ENCODE data around the gene MYCN.

Gene MYCN

GRCh38 chr2:15964936-15965563, 24.7 kb downstream of the MYCN start:
- no peak for DNase-seq (ENCODE audit: low read depth, low spot score)
- Histone ChIP-seq H3K36me3 (ENCODE audit: insufficient read depth, insufficient read length, low read length) (no peaks in the 10 kb centered on the region), H3K9ac (ENCODE audit: insufficient read length, low read depth) (no peak overlapping the region), H3K4me3 (ENCODE audit: insufficient read length, low read depth) (no peak overlapping the region), H3K27me3 (ENCODE audit: insufficient read depth, insufficient read length) (no peaks in the 10 kb centered on the region), H3K9me3 (ENCODE audit: insufficient read depth, low read length) (no peaks in the 10 kb centered on the region), H3K4me1 (ENCODE audit: insufficient read depth, insufficient read length) (peaks cover 5% of the 10 kb centered on the region)
- TF ChIP-seq ZNF274 (IDR thresholded peaks at IDR 0.05; ENCODE audit: low read depth, low read length), result no peak

- no peak for DNase-seq (ENCODE audit: low read depth, low spot score)
- TF ChIP-seq YY1 (IDR thresholded peaks at IDR 0.05; ENCODE audit: insufficient read depth, insufficient read length) (no peak), SUZ12 (IDR thresholded peaks at IDR 0.05; ENCODE audit: extremely low read depth, insufficient read depth, insufficient read length) (no peak), ZNF274 (IDR thresholded peaks at IDR 0.05; ENCODE audit: low read depth, low read length) (no peak)
- H3K9ac ChIP-seq (ENCODE audit: insufficient read length, low read depth), result no peak overlapping the region
- no peaks in the 10 kb centered on the region for H3K27me3 ChIP-seq (ENCODE audit: insufficient read depth, insufficient read length)
- H3K9me3 ChIP-seq (ENCODE audit: insufficient read depth, low read length), result no peaks in the 10 kb centered on the region
- peaks cover 5% of the 10 kb centered on the region for H3K4me1 ChIP-seq (ENCODE audit: insufficient read depth, insufficient read length)
- no peaks in the 10 kb centered on the region for H3K36me3 ChIP-seq (ENCODE audit: insufficient read depth, insufficient read length, low read length)
- no peak overlapping the region for H3K4me3 ChIP-seq (ENCODE audit: insufficient read length, low read depth)
Measured at GRCh38 chr2:15965564-15966019, 25.2 kb downstream of the MYCN start.

DNA sequence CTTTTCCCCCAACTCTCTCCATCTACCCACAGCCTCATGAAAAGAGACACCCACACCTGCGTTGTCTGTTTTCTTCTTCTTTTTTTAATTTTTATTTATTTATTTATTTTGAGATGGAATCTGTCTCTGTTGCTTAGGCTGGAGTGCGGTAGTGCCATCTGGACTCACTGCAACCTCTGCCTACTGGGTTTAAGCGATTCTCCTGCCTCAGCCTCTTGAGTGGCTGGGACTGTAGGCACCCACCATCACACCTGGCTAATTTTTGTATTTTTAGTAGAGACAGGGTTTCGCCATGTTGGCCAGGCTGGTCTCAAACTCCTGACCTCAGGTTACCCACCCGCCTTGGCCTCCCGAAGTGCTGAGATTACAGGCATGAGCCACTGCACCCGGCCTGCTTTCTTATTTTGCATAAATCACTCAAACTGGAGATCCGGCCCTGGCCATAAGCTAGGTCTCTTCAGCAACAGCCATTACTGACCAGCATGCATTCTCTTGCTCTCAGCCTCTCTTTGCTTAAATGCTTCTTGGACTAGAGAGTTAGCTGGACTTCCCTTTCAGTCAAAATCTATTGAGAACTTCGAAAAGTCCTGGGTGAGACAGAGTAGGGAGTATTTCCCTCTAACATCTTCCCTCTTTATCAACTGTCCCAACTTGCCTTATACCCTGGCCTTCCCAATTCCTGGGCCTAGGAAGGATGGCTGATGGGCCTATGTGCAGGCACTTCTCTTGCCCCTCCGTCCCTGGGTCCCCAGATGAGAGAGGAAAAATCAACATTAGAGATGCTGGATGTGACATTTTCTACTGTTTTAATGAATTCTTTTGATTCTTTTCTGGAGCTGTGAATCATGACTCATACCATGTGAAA, 27.3 kb downstream of the MYCN start:
- H3K27me3 ChIP-seq (ENCODE audit: insufficient read depth, insufficient read length), result no peaks in the 10 kb centered on the region
- peaks cover 8% of the 10 kb centered on the region for H3K4me1 ChIP-seq (ENCODE audit: insufficient read depth, insufficient read length)
- no peaks in the 10 kb centered on the region for H3K36me3 ChIP-seq (ENCODE audit: insufficient read depth, insufficient read length, low read length)
- no peak overlapping the region for H3K9ac ChIP-seq (ENCODE audit: insufficient read length, low read depth)
- no peaks in the 10 kb centered on the region for H3K9me3 ChIP-seq (ENCODE audit: insufficient read depth, low read length)
- DNase-seq (ENCODE audit: low read depth, low spot score), result no peak
- H3K4me3 ChIP-seq (ENCODE audit: insufficient read length, low read depth), result no peak overlapping the region
- no peak for TF ChIP-seq ZNF274 (IDR thresholded peaks at IDR 0.05; ENCODE audit: low read depth, low read length)
- TF ChIP-seq SUZ12 (IDR thresholded peaks at IDR 0.05; ENCODE audit: extremely low read depth, insufficient read depth, insufficient read length), result no peak
- no peak for TF ChIP-seq YY1 (IDR thresholded peaks at IDR 0.05; ENCODE audit: insufficient read depth, insufficient read length)

- peaks cover 8% of the 10 kb centered on the region for H3K4me1 ChIP-seq (ENCODE audit: insufficient read depth, insufficient read length)
- no peaks in the 10 kb centered on the region for H3K9me3 ChIP-seq (ENCODE audit: insufficient read depth, low read length)
- DNase-seq (ENCODE audit: low read depth, low spot score), result no peak
- H3K36me3 ChIP-seq (ENCODE audit: insufficient read depth, insufficient read length, low read length), result no peaks in the 10 kb centered on the region
- no peaks in the 10 kb centered on the region for H3K27me3 ChIP-seq (ENCODE audit: insufficient read depth, insufficient read length)
- H3K9ac ChIP-seq (ENCODE audit: insufficient read length, low read depth), result no peak overlapping the region
- no peak overlapping the region for H3K4me3 ChIP-seq (ENCODE audit: insufficient read length, low read depth)
- TF ChIP-seq SUZ12 (IDR thresholded peaks at IDR 0.05; ENCODE audit: extremely low read depth, insufficient read depth, insufficient read length) (no peak), ZNF274 (IDR thresholded peaks at IDR 0.05; ENCODE audit: low read depth, low read length) (no peak), YY1 (IDR thresholded peaks at IDR 0.05; ENCODE audit: insufficient read depth, insufficient read length) (no peak)
Measured at GRCh38 chr2:15968280-15969178, 28.2 kb downstream of the MYCN start.

DNA sequence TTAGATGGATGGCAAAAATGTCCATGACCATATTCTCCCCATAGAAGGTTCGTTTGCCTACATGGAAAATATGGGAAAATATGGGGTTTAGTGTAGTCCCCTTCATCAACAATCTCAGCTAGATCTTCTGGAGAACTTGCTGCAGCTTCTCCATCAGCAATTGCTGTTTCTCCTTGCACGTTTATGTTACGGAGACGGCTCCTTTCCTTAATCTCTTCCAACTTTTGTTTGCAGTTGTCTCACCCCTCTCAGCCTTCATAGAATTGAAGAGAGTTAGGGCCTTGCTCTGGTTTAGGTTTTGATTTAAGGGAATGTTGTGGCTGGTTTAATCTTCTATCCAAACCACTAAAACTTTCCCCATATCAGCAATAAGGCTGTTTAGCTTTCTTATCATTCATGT, 28.9 kb downstream of the MYCN start:
- TF ChIP-seq ZNF274 (IDR thresholded peaks at IDR 0.05; ENCODE audit: low read depth, low read length) (no peak), SUZ12 (IDR thresholded peaks at IDR 0.05; ENCODE audit: extremely low read depth, insufficient read depth, insufficient read length) (no peak), YY1 (IDR thresholded peaks at IDR 0.05; ENCODE audit: insufficient read depth, insufficient read length) (no peak)
- Histone ChIP-seq H3K27me3 (ENCODE audit: insufficient read depth, insufficient read length) (no peaks in the 10 kb centered on the region), H3K36me3 (ENCODE audit: insufficient read depth, insufficient read length, low read length) (no peaks in the 10 kb centered on the region), H3K4me1 (ENCODE audit: insufficient read depth, insufficient read length) (peaks cover 8% of the 10 kb centered on the region), H3K9ac (ENCODE audit: insufficient read length, low read depth) (no peak overlapping the region), H3K4me3 (ENCODE audit: insufficient read length, low read depth) (no peak overlapping the region), H3K9me3 (ENCODE audit: insufficient read depth, low read length) (no peaks in the 10 kb centered on the region)
- DNase-seq (ENCODE audit: low read depth, low spot score), result no peak

- H3K36me3 ChIP-seq (ENCODE audit: insufficient read depth, insufficient read length, low read length), result no peaks in the 10 kb centered on the region
- peaks cover 4% of the 10 kb centered on the region; the same call in 1 of the 2 replicates for H3K9me3 ChIP-seq (ENCODE audit: insufficient read depth, low read length)
- H3K4me3 ChIP-seq (ENCODE audit: insufficient read length, low read depth), result no peak overlapping the region
- H3K9ac ChIP-seq (ENCODE audit: insufficient read length, low read depth), result no peak overlapping the region
- peaks cover 3% of the 10 kb centered on the region for H3K4me1 ChIP-seq (ENCODE audit: insufficient read depth, insufficient read length)
- TF ChIP-seq SUZ12 (IDR thresholded peaks at IDR 0.05; ENCODE audit: extremely low read depth, insufficient read depth, insufficient read length), result no peak
- H3K27me3 ChIP-seq (ENCODE audit: insufficient read depth, insufficient read length), result no peaks in the 10 kb centered on the region
- DNase-seq (ENCODE audit: low read depth, low spot score), result no peak
Measured at GRCh38 chr2:15970701-15971100, 30.4 kb downstream of the MYCN start.

GRCh38 chr2:15971351-15971750, 31.0 kb downstream of the MYCN start:
- Histone ChIP-seq H3K27me3 (ENCODE audit: insufficient read depth, insufficient read length) (no peaks in the 10 kb centered on the region), H3K4me1 (ENCODE audit: insufficient read depth, insufficient read length) (peaks cover 3% of the 10 kb centered on the region), H3K36me3 (ENCODE audit: insufficient read depth, insufficient read length, low read length) (no peaks in the 10 kb centered on the region), H3K4me3 (ENCODE audit: insufficient read length, low read depth) (no peak overlapping the region), H3K9ac (ENCODE audit: insufficient read length, low read depth) (peak overlapping the region; percentile 56), H3K9me3 (ENCODE audit: insufficient read depth, low read length) (peaks cover 10% of the 10 kb centered on the region; the same call in 1 of the 2 replicates)
- DNase-seq (ENCODE audit: low read depth, low spot score), result no peak
- TF ChIP-seq YY1 (IDR thresholded peaks at IDR 0.05; ENCODE audit: insufficient read depth, insufficient read length), result no peak

Measured in NT2/D1 (cell line).